GM12874 (cell line): ENCODE measurements around the gene NOX4.

Source experiments
- TF ChIP-seq, protein P1 (sequence below): IDR thresholded peaks from 2 replicates; pipeline ENCODE4 v1.5.1; 2011; ENCODE audit warnings: low read depth, mild to moderate bottlenecking, control low read depth, low read length, moderate library complexity; ENCODE audit not compliant: insufficient read depth

Gene NOX4

DNA sequence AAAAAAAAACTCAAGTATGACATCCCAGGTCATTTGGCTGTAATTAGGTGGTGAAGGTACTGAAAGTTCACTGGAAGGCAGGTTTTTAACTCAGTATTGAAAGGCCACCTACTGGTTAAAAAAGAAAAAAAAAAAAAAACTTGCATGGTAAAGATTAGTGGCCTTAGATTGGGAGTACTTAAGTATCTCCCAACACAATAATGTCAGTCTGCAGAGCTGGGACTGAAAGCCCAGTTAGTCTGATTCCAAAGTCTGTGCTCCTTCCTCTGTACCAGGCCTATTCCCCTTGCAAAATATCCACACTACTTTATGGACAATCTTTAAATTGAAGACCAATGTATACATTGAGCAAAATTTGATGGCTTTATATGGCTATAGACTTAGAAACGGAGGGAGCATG lies 85.5 kb downstream of the NOX4 start:
- TF ChIP-seq, protein P1, sequence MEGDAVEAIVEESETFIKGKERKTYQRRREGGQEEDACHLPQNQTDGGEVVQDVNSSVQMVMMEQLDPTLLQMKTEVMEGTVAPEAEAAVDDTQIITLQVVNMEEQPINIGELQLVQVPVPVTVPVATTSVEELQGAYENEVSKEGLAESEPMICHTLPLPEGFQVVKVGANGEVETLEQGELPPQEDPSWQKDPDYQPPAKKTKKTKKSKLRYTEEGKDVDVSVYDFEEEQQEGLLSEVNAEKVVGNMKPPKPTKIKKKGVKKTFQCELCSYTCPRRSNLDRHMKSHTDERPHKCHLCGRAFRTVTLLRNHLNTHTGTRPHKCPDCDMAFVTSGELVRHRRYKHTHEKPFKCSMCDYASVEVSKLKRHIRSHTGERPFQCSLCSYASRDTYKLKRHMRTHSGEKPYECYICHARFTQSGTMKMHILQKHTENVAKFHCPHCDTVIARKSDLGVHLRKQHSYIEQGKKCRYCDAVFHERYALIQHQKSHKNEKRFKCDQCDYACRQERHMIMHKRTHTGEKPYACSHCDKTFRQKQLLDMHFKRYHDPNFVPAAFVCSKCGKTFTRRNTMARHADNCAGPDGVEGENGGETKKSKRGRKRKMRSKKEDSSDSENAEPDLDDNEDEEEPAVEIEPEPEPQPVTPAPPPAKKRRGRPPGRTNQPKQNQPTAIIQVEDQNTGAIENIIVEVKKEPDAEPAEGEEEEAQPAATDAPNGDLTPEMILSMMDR: no peak

DNA sequence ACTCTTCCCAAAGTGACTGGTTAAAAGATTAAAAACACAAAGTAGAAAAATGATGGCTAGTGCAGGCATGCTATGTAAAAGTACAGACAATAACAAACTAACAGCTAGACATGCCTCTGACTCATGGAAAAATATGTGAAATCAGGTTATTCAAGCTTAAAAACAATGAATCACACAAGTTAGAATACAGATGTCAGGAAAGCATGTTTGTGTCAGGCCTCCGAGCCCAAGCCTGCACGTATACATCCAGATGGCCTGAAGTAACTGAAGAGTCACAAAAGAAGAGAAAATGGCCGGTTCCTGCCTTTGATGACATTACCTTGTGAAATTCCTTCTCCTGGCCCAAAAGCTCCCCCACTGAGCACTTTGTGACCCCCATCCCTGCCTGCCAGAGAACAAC lies 110.1 kb downstream of the NOX4 start:
- TF ChIP-seq, protein P1: no peak

DNA sequence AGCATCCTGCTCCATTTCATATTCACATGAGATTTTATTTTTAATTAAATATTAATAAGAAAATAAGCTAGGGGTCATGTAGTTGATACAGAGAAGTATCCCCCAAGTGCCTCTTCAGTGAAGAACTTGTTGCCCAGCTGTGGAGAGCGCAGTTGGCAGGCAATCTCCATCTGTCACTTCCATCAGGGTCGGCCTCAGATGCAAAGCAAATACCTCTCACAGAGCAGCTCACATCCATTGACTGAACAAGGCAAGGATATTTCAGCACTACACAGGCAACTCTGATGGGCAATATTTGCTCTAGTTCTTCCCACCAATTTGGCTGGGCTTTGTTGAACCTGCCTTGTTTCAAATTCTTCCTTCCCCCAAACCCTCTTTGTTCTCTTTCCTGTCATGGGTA lies 129.4 kb downstream of the NOX4 start:
- TF ChIP-seq, protein P1: no peak

DNA sequence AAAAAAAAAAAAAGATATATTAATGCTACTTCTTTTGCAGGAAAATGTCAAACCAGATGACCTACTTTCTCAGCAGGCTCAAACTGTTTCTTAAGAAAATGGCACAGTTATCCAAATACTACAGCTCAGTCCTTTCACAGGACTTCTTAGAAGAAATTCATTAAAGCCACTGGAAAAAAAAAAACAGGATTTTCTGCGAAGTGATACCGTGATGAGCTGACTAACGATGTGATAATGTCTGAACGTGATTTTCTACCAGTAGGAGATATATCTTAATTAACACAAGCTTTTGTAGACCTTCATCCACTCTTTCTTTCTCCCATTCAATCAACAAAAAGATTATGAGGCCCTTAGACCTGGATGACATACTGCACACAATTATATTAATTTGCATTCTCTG lies 132.4 kb downstream of the NOX4 start:
- TF ChIP-seq, protein P1: no peak

DNA sequence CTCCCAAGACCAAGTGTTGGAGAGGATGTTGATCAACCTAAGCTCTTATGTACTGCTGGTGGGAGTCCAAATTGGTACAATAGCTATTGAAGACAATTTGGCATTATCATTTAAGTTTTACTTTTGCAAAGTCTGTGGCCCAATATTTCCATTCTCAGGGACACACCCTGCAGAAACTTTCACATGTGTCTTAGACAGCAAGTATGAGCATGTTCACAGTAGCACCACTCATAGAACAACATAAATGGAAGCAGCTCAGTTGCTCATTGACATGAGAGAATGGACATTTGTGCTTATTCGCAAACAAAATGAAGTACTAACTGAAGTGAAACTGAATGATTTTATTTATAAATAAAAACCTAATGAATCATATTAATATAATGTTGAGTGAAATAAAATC lies 135.5 kb downstream of the NOX4 start:
- TF ChIP-seq, protein P1: no peak

DNA sequence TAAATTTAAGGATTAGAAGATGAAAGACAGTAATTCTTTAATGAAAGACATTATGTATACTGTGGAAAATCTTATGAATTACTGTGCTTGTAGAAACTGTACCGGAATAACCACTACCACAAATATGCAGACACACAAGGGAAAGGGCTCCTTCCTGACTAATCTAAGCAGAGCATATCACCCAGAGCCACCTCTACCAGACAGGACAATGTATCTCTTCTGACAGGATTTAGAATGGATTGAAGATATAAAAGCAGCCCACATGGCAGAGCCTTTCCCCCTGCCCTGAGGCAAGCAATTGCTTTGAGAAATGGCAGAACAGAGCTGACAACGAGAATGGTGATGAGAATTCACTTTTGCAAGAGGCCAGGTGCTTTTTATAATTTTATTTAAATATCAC lies 144.1 kb downstream of the NOX4 start:
- TF ChIP-seq, protein P1: no peak

DNA sequence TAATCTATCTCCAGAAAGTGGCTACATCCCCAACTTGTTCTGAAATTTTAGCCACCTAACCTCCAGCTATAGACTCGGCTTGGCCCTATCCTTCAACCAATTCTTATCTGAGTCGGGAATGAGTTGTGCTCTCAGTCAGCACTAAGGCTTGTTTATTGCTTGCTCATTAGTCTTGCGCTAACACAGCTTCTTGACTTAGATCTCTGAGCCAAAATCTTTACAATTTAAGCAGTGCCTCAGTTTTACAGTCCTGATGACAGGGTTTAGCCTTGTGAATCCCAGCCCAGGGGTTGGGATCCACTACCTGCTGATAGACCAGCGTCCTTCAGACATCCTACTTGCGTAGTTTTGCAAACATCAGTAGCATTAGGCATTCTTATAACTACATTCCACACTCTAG lies 144.6 kb downstream of the NOX4 start:
- TF ChIP-seq, protein P1: no peak

DNA sequence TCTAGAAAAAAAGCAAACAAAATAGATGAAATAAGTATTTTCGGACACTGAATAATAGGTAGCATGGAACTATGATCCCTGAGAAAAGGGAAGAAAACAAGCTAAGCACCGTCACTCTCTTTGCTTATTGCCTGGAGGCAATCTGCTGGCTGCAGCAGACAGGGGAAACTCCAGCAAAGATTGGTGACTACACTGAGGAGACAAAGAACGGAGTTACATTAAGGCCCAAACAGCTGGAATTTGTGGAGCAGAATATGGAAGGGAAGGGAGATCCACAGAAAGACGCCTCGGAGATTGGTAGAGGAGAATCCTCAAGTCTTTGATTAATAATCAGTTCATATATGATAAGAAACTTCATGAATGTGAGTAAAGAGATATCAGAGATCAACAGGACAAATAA lies 163.3 kb downstream of the NOX4 start:
- TF ChIP-seq, protein P1: no peak
